K562 (cell line): ENCODE results near the gene LIN9. TPM values are rescaled to one million over a fixed set of nuclear protein-coding genes. Genes with fewer than 3 reads are reported as not detected.

Experiments used
- ATAC-seq: fragments of 200-7000 bp; cut with Tn5 transposase; 3 replicates; pipeline ENCODE4 v1.9.1; 2020; ENCODE audit warnings: moderate library complexity
- BruUV-seq: library from RNA; stranded (reverse); fragments of 400-500 nt; replicated peaks from 2 replicates; lab custom pipeline; 2021; lab: Mats Ljungman, UMichigan
- CTCF ChIA-PET: fragments of 300-600 bp; formaldehyde crosslinking; extraction: SDS; loops from one replicate; lab custom pipeline; 2021; ENCODE audit warnings: low intra/inter-chr PET ratio; lab: Yijun Ruan, JAX
- POLR2A ChIA-PET: fragments of 300-600, 350-650 bp; sonication (Branson Sonifier 250); formaldehyde crosslinking; extraction: SDS; loops from one replicate; lab custom pipeline; 2021; ENCODE audit warnings: antibody characterized with exemption, inconsistent platforms; lab: Yijun Ruan, JAX
- DNase-seq, 4 experiments: peaks; one replicate each; pipeline versions ENCODE4 v3.0.0 to v3.0.0-alpha.2; 2011 to 2018; ENCODE audit warnings: low spot score in 3 of 4, mixed read lengths in 3 of 4; ENCODE audit errors: extremely low read depth in 1 of 4
- FAIRE-seq: peaks from 2 replicates; lab custom pipeline; 2011; peaks lifted over from hg19 to GRCh38; lab: Jason Lieb, UNC
- H2AFZ ChIP-seq: 2 replicates; pipeline ENCODE4 v1.6.0; 2011; ENCODE audit warnings: low read depth, low read length, control low read depth, inconsistent platforms
- H3K27ac ChIP-seq: fragments of 200-600 bp; 3 replicates; pipeline ENCODE4 v1.8.0; 2011; ENCODE audit warnings: low read depth, mild to moderate bottlenecking, control low read depth, inconsistent platforms, low read length, moderate library complexity, mixed read lengths; ENCODE audit errors: extremely low read depth
- H3K27me3 ChIP-seq, 2 experiments: fragments of 300-600 bp in 1 of 2; 2 replicates in 1 of 2; 3 replicates in 1 of 2; pipeline versions ENCODE4 v1.6.0 to v1.8.0; 2011; ENCODE audit warnings: inconsistent platforms in 2 of 2, low read length in 2 of 2, mild to moderate bottlenecking in 1 of 2, mixed read lengths in 1 of 2, moderate library complexity in 1 of 2; ENCODE audit not compliant: control insufficient read depth in 2 of 2, insufficient read depth in 2 of 2
- H3K36me3 ChIP-seq: fragments of 300-600 bp; 3 replicates; pipeline ENCODE4 v1.8.0; 2011; ENCODE audit warnings: mild to moderate bottlenecking, low read length, inconsistent platforms; ENCODE audit not compliant: control insufficient read depth, insufficient read depth
- H3K4me1 ChIP-seq, 2 experiments: fragments of 200-600 bp in 1 of 2; replicated peaks in 1 of 2; 2 replicates in 1 of 2; 3 replicates in 1 of 2; pipeline versions ENCODE4 v1.5.1 to v1.8.0; 2011; ENCODE audit warnings: inconsistent platforms in 2 of 2, low read length in 2 of 2, mild to moderate bottlenecking in 1 of 2, mixed read lengths in 1 of 2, moderate library complexity in 1 of 2; ENCODE audit not compliant: control insufficient read depth in 2 of 2, insufficient read depth in 2 of 2
- H3K4me2 ChIP-seq: 2 replicates; pipeline ENCODE4 v1.6.1; 2011; ENCODE audit warnings: low read length, control low read depth, inconsistent platforms, mixed read lengths; ENCODE audit not compliant: insufficient read depth
- H3K4me3 ChIP-seq: fragments of 200-600 bp; sonication (generic), shearing (Covaris generic); 2 replicates; pipeline ENCODE4 v1.5.1; 2016; ENCODE audit warnings: control low read depth, inconsistent platforms
- H3K79me2 ChIP-seq: fragments of 200-600 bp; 3 replicates; pipeline ENCODE4 v1.8.0; 2011; ENCODE audit warnings: low read length, inconsistent platforms; ENCODE audit not compliant: control insufficient read depth, insufficient read depth
- H3K9ac ChIP-seq, 2 experiments: 2 replicates each; pipeline versions ENCODE4 v1.6.0 to v1.6.1; 2011; ENCODE audit warnings: low read depth in 2 of 2, low read length in 2 of 2, control low read depth in 1 of 2, inconsistent platforms in 1 of 2, mild to moderate bottlenecking in 1 of 2, mixed read lengths in 1 of 2; ENCODE audit not compliant: insufficient read depth in 1 of 2
- H3K9me1 ChIP-seq: one replicate; pipeline ENCODE4 v1.6.0; 2011; ENCODE audit warnings: inconsistent platforms, mild to moderate bottlenecking, low read length, moderate library complexity; ENCODE audit not compliant: control insufficient read depth, insufficient read depth
- H3K9me3 ChIP-seq: replicated peaks from 2 replicates; pipeline ENCODE4 v1.5.1; 2011; ENCODE audit warnings: low read depth, low read length, inconsistent platforms; ENCODE audit not compliant: control insufficient read depth, insufficient read depth
- H4K20me1 ChIP-seq: replicated peaks from 2 replicates; pipeline ENCODE4 v1.6.1; 2011; ENCODE audit warnings: low read length, inconsistent platforms, mixed read lengths; ENCODE audit not compliant: control insufficient read depth, insufficient read depth
- EWSR1 ChIP-seq: fragments of 450-650 bp; IDR thresholded peaks from 2 replicates; pipeline ENCODE4 v1.6.1; 2018; ENCODE audit warnings: borderline replicate concordance, mild to moderate bottlenecking, low read depth, moderate library complexity; ENCODE audit not compliant: partially characterized antibody
- FUS ChIP-seq: fragments of 200-400 bp; formaldehyde crosslinking; optimal IDR thresholded peaks from 2 replicates; pipeline ENCODE3; 2017; ENCODE audit warnings: low read depth, low read length
- HMG20A ChIP-seq: fragments of 450-650 bp; formaldehyde crosslinking; conservative IDR thresholded peaks from 2 replicates; pipeline ENCODE4 v1.4.0; 2020; ENCODE audit warnings: mild to moderate bottlenecking, mixed read lengths
- POU5F1 ChIP-seq: fragments of 150-350 bp; IDR thresholded peaks from 2 replicates; pipeline ENCODE4 v1.6.1; 2014; ENCODE audit warnings: borderline replicate concordance, low read length, low read depth, mild to moderate bottlenecking; ENCODE audit not compliant: partially characterized antibody
- RAD21 ChIP-seq, 2 experiments: fragments of 250-450 bp in 1 of 2; fragments of 450-650 bp in 1 of 2; sonication (Bioruptor Pico) in 1 of 2; formaldehyde crosslinking in 1 of 2; IDR thresholded peaks in 1 of 2; conservative IDR thresholded peaks in 1 of 2; 2 replicates each; pipeline versions ENCODE4 v1.4.0 to v1.8.0; 2020 to 2022; ENCODE audit warnings: mild to moderate bottlenecking in 2 of 2, moderate library complexity in 1 of 2
- TSHZ1 ChIP-seq: fragments of 250-450 bp; sonication (Bioruptor Pico); IDR thresholded peaks from 2 replicates; pipeline ENCODE4 v1.4.0; 2020; ENCODE audit warnings: mild to moderate bottlenecking, moderate library complexity
- ZNF232 ChIP-seq: sonication (generic); formaldehyde crosslinking; IDR thresholded peaks from 2 replicates; pipeline ENCODE4 v1.8.0; 2022; ENCODE audit warnings: mild to moderate bottlenecking, missing genetic modification reagents
- ZNF586 ChIP-seq: fragments of 450-650 bp; formaldehyde crosslinking; conservative IDR thresholded peaks from 2 replicates; pipeline ENCODE4 v1.4.0; 2020; ENCODE audit warnings: mild to moderate bottlenecking, moderate library complexity
- WGBS: fragments of 100-300 bp; shearing (Covaris generic); methylation state at CpG from one replicate; pipeline ENCODE4 v1.1.6; 2016; ENCODE audit warnings: low coverage, mixed read lengths; ENCODE audit not compliant: insufficient coverage; ENCODE audit errors: missing lambda C conversion rate; 5-methylcytosine and 5-hydroxymethylcytosine counted together
- in situ Hi-C: fragments of 300-500 bp; cut with MboI; formaldehyde crosslinking; loops from 4 replicates; pipeline ENCODE4 v1.15.0; 2018; ENCODE audit warnings: inconsistent platforms, mixed read lengths
- intact Hi-C: fragments of 100-400 bp; cut with micrococcal nuclease; formaldehyde crosslinking; loops from 2 replicates; pipeline ENCODE4 v1.14.2; 2022
- polyA plus RNA-seq, 8 experiments: library from polyadenylated mRNA; depleted of rRNA in 4 of 8; stranded (reverse) in 5 of 8; unstranded in 3 of 8; fragments of >200 nt; fragmentation: Nextera tagmentation in 2 of 8; fragmentation: Illumina TruSeq in 1 of 8; extraction: Ambion mirVana in 2 of 8; extraction: Trizol in 1 of 8; gene quantifications; 2 replicates each; pipeline versions ENCODE4 v1.2.1 to v1.2.3, GENCODE V29; 2011 to 2014; ENCODE audit warnings: inconsistent platforms in 1 of 8, missing spikeins in 1 of 8
- total RNA-seq, 7 experiments: library from RNA; depleted of rRNA in 6 of 7; stranded (reverse); fragments of >200 nt in 6 of 7; fragmentation: Illumina TruSeq in 2 of 7; extraction: Trizol in 2 of 7; gene quantifications; 2 replicates each; pipeline versions ENCODE4 v1.2.1 to v1.2.3, GENCODE V29; 2011 to 2021; ENCODE audit warnings: low replicate concordance in 1 of 7
- TF ChIP-seq, protein P1 (sequence below): IDR thresholded peaks from 3 replicates; pipeline ENCODE4 v1.6.1; 2011; ENCODE audit warnings: borderline replicate concordance, mild to moderate bottlenecking, moderate library complexity; ENCODE audit not compliant: insufficient read length; ENCODE audit errors: extremely low read depth
- TF ChIP-seq, protein P2 (sequence below), 3 experiments: IDR thresholded peaks in 2 of 3; conservative IDR thresholded peaks in 1 of 3; 2 replicates each; pipeline ENCODE4 v1.5.1; 2011 to 2012; ENCODE audit warnings: low read length in 3 of 3, mild to moderate bottlenecking in 3 of 3, control low read depth in 2 of 3, improper control_type of control experiment in 1 of 3, inconsistent platforms in 1 of 3, low read depth in 1 of 3, mixed read lengths in 1 of 3, moderate library complexity in 1 of 3; ENCODE audit not compliant: insufficient read depth in 2 of 3

The LIN9 gene
- total and polyA plus RNA-seq, 9 of the 15 experiments (the other 6 are each of a cell fraction or from before 2014, with no cell fraction given): 18.8 to 33.0 (median 25.5) TPM

DNA sequence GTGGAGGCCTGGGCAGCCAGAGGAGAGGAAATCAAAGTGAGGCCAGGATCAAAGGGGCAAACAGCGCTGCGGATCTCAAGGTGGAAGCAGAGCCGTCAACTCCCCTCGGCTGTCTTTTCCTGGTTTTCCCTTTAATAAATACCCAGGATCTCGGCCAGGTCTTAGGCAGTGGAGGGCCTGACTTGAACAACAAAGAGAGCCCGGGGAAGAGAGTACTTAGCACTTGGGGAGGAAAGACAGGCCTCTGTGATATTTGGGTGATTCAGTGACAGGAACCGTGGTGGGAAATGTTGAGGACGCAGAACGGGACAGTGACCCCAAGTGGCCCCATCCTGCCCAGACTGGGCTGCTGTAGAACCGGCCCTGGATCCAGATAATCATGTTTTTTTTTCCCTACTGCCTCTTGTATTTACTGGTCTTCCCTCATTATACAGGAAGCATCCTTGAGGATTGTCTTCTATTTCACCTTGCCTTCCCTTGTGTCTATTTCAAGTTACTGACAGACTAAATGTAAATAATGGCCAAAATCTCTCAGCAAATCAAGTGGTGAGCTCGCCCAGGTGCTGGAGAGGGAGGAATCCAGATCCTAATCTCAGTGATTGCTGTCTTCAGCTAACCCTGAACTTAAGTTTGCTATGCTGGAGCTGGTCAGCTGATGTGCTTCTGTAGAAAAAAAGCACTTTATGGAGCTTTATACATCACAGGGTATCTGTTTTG lies 88.3 kb downstream of the LIN9 start:
- Histone ChIP-seq H3K27me3 (0 out of 5 replicates have a peak, but pooled peaks cover 0 to 4% of the 10 kb centered on the region in 2 experiments), H4K20me1 (0 out of 2 replicates have a peak, but pooled peaks cover 4% of the 10 kb centered on the region), H3K4me1 (peaks cover 12% of the 10 kb centered on the region in 2 experiments), H3K36me3 (no peaks in the 10 kb centered on the region), H3K79me2 (no peaks in the 10 kb centered on the region), H3K4me3 (no peak overlapping the region), H2AFZ (peak overlapping the region; percentile 86), H3K9me3 (no peaks in the 10 kb centered on the region), H3K9ac (no peak overlapping the region; a peak in 1 of 4 replicates), H3K27ac (no peak overlapping the region), H3K9me1 (no peaks in the 10 kb centered on the region), H3K4me2 (no peak overlapping the region)
- CTCF ChIA-PET: no interaction called here
- intact Hi-C loops: no loop called here
- POLR2A ChIA-PET: interaction anchor here (0.6 to 1.0 kb wide), 2 partner anchors 11 to 255 kb away, joined by 3 read pairs; no protein-coding TSS in a partner anchor
- FAIRE-seq (no peak), DNase-seq (peak in 1 of 4 experiments; percentile 46), ATAC-seq (peak; percentile 49)
- no TSS peak for BruUV-seq
- in situ Hi-C loops: no loop called here
- TF ChIP-seq EWSR1 (no peak), POU5F1 (no peak), ZNF586 (no peak), RAD21 (CRISPR knock-in tag; conservative IDR thresholded peaks at IDR 0.05 in 1 of 2, IDR thresholded peaks at IDR 0.05 in 1 of 2) (peak in 1 of 2 experiments; percentile 11; a peak in 1 of 4 replicates), ZNF232 (no peak), HMG20A (CRISPR knock-in tag) (no peak), TSHZ1 (no peak), FUS (no peak)
- TF ChIP-seq, protein P1, sequence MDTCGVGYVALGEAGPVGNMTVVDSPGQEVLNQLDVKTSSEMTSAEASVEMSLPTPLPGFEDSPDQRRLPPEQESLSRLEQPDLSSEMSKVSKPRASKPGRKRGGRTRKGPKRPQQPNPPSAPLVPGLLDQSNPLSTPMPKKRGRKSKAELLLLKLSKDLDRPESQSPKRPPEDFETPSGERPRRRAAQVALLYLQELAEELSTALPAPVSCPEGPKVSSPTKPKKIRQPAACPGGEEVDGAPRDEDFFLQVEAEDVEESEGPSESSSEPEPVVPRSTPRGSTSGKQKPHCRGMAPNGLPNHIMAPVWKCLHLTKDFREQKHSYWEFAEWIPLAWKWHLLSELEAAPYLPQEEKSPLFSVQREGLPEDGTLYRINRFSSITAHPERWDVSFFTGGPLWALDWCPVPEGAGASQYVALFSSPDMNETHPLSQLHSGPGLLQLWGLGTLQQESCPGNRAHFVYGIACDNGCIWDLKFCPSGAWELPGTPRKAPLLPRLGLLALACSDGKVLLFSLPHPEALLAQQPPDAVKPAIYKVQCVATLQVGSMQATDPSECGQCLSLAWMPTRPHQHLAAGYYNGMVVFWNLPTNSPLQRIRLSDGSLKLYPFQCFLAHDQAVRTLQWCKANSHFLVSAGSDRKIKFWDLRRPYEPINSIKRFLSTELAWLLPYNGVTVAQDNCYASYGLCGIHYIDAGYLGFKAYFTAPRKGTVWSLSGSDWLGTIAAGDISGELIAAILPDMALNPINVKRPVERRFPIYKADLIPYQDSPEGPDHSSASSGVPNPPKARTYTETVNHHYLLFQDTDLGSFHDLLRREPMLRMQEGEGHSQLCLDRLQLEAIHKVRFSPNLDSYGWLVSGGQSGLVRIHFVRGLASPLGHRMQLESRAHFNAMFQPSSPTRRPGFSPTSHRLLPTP: no peak
- TF ChIP-seq, protein P2, sequence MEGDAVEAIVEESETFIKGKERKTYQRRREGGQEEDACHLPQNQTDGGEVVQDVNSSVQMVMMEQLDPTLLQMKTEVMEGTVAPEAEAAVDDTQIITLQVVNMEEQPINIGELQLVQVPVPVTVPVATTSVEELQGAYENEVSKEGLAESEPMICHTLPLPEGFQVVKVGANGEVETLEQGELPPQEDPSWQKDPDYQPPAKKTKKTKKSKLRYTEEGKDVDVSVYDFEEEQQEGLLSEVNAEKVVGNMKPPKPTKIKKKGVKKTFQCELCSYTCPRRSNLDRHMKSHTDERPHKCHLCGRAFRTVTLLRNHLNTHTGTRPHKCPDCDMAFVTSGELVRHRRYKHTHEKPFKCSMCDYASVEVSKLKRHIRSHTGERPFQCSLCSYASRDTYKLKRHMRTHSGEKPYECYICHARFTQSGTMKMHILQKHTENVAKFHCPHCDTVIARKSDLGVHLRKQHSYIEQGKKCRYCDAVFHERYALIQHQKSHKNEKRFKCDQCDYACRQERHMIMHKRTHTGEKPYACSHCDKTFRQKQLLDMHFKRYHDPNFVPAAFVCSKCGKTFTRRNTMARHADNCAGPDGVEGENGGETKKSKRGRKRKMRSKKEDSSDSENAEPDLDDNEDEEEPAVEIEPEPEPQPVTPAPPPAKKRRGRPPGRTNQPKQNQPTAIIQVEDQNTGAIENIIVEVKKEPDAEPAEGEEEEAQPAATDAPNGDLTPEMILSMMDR (IDR thresholded peaks at IDR 0.05 in 2 of 3, conservative IDR thresholded peaks at IDR 0.05 in 1 of 3; ENCODE audit: insufficient read depth in 2 of 3, low read depth in 1 of 3, low read length in 3 of 3): peak; percentile 20 to 34 (median 28); a peak in 2 of 6 replicates
- 52% methylated on average over 11 of the region's 11 CpGs for WGBS
